ENCODE measurements around the gene TCEA2.
"Not testable (repeated sequence)": the region's sequence is repeated elsewhere in the genome, so short reads cannot be mapped to it uniquely, and the experiment has no call there.

The TCEA2 gene

DNA sequence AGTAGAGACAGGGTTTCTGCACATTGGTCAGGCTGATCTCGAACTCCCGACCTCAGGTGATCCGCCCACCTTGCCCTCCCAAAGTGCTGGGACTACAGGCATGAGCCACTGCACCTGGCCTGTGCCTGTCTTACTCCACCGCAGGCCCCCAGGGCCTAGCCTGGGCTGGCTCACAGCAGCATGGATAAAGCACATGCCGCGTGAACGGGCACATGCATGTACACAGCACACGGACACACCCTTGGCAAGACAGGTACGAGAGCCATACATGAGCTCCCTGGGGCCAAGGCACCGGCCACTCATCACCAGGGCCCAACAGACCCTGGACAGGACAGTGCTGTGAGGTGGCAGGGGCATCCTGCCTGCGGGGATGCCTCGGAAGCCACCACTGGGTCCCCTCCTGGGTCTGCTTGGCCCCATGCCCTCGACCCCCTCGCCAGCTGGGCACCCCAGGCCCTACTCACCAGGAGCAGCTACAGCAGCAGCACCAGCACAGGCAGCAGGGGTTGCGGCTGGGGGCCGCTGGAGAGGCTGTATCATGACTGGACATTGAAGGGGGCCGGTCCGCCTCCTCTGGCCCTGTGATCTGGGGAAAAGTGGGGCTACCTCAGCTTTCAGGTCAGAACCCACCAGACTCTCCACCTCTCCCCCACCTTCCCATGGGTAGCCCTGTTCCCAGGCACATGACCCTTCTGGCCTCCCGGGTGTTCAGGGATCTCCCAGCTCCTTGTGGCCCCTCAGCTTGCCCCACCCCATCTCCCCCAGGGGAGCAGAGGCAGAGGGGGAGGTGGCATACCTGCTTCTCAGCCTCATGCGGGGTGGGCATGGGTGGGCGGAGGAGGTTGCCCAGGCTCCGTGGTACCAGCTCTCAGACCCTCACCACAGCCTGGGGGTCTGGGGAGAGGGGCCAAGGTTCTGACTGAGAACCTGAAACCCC is 13.3 kb downstream of the TCEA2 start:
- DNase-seq (ENCODE audit: low spot score) (no peak), FAIRE-seq (no peak)

DNA sequence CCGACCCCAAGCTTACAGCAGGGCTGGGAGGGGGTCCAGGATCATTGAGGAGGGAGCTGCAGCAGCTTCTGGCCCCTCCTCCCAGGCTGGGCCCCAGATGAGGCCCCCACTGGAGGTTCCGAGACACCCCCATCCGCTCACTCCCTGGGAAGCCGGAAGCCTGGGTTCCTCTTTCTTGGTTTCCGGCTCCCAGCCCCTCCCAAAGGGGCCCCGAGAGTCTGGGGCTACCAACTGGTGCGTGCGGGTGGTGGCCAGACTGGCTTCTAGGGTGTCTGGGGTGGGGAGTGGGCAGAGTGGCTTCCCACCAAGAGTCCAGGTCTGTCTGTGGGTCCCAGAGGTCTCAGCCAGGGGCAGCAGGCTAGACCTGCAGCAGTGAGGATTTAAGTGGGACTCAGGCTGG is 14.1 kb downstream of the TCEA2 start:
- DNase-seq (ENCODE audit: low spot score), result no peak
- no peak for FAIRE-seq

DNA sequence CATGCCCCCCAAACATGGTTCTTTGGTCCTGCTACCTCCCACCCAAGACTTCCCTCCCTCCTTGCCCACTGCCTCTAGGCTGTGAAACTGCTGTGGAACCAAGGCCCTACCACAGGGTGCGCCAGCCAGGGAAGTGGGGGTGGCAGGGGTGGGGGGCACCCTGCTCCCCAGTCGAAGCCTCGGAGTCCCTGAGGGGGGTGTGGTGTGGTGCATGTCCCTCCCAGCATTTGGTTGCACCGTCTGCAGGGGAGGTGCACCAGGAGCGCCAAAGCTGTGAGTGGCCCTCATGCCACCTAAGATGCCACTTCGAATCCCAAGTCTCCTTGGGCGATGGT is 14.5 kb downstream of the TCEA2 start:
- no peak for FAIRE-seq
- DNase-seq (ENCODE audit: low spot score), result no peak

DNA sequence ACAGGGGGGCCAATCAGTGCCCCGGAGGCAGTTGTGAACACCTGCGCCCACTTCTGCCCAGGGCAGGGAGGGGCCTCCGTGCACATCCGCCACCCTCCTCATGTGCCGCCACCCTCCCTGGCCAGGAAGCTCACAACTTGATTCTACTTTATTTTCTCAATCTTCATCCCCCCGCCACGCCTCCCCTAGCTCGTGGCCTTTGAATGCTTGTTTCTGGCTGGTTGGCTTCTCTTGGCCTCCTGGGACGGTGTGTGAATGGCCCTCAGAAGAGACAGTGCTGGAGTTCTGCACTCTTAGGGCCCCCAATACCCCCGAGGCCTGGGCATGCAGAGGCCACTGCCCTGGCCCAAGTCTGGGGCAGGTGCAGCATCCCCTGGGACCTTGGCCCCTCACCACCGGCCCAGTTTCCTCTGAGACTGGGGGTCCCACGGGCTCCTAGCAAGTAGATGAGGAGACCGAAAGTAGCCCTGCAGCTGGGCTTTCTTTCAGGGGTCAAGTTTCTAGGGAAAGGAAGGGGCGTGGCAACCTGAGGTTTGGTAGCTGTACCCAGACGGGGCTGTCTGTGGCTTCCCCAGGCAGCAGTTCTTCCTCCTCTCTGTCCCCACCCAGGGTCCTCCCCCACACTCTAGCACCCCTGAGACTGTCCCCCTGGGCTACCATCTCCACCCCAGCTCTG is 15.0 kb downstream of the TCEA2 start:
- DNase-seq (ENCODE audit: low spot score), result no peak
- FAIRE-seq, result no peak

DNA sequence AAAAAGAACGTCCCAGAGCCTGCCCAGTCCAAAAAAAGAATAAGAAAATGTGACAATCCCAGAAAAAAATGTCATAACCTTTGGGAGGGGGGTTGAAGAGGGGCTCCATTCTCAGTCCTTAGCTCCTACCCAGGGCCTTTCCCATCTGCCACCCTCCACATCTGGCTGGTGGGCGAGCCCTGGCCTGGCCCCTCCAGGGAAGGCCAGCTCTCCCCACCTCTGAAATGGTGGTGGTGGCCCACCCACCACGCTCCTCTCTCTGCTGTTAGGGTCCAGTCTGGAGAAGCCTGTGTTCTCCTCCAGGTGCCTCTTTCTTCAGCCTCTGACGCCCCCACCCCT is 15.9 kb downstream of the TCEA2 start:
- FAIRE-seq (no peak), DNase-seq (ENCODE audit: low spot score) (no peak)

DNA sequence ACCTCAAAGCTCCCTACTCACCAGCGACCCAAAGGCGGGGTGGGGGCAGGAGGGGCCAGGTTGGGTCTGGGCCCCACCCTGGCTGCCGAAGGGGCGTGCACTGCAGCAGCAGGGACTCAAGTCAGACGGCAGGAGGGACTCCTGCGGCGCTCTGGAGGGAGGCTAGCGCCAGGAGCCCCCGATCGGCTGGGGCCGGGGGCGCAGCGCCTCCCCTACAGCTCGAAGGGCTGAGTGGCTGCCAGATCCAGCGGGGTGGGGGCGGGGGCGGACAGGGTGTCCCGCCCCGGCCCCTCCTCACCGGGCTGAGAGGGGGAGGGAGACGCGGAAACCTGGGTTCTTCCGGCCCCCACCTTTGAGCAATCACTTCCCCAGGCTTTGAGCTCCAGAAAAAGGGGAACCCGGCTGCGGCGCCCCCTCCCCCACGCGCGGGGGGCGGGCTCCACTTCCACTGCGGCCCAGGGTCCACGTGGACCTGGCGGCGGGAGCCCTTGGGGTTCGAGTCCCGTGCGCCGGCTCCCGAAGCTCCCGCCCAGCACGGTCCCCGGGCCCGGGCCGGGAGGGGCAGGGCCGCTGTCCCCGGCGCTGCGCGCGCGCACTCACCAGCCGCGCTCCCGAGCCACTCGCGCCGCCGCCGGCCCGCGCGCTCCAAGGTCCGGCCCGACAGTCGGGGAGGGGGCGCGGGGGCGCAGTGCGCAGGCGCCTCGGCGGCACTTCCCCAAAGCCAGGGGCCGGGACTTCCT is 16.4 kb downstream of the TCEA2 start, which contains the start of gene RGS19:
RGS19 (minus strand) TSS at position 246 of the 740 bp plus-strand sequence. CDS start 2,632 bp downstream, outside the sequence.
- DNase-seq (ENCODE audit: low spot score) (peak; percentile 42), FAIRE-seq (no peak)

DNA sequence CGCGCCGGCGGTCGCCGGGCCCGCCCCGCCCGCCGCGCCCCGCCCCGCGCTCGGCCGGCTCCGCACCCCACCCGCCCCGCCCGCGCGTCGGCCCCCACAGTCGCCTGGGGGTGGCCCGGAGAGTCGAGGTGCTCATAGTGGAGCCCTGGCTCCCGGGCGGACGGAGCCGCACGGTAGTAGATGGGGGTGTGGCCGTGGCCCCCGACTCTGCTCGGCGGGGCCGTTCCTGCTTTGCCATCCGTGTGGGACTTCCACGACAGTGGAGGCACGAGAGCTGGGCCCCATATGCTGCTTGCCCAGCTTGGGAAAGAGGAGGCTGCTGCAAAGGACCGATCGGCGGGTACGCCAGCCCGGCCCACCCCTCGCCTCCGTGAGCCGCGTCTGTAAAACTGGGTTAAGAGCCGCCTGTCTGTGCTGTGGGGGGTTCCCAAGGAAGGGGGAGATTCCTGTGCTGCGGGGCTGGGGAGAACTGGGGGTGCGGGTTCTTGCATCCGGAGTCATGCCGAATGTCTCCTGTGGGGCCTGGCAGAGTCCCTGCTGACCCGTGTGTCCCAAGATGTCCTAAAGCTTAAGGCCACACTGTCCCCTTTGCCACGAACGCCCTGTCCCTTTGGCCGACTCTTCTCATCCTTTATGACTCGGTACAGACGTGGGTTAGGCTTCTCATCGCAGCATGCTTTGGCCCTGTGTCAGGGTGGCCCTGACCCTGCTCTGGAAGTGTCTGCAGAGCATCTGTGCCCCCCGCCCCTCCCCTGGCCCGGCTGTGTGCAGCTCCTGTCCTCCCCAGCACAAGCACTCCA is 17.2 kb downstream of the TCEA2 start, which contains the start of gene OPRL1:
OPRL1 (plus strand) TSS at position 70 of the 800 bp plus-strand sequence. CDS start 12,639 bp downstream, outside the sequence.
- DNase-seq (ENCODE audit: low spot score) (no peak), FAIRE-seq (no peak)

DNA sequence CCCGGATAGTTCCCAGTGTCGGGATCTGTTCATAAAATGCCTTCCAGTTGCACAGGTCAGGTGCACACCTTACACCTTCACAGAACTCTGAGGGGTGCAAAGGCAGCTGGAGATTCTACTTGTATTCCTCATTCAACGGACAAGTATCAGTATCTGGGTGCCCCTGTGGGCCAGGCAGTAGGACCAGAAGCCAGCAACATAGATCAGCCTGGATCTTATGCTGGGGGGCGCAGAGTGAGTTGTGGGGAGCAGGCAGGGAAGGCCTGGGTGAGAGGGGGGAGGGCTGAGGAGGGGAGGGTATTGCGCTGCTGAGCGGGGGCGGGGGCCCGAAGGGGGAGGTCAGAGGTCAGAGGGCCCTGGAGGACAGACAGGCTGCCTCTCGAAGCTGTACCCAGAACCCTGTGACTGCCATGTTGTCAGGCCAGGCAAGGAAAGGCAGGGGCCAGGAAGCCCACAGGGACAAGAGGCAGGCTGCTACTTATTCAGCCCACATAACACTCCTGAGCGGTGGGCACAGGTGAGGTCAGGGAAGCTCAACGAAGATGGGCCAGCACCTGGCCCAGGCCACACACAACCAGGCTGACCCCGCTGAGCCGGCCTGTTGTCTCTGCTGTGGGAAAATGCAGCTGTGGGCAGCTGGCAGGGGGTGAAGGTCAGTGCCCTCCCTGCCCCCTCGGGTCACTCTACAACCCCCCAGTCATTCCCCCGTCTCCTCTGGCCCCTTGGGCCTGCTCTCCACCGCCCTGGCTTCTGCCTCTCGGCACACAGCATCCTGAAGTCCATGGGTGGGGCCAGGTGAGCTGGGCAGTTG is 18.0 kb downstream of the TCEA2 start:
- no peak for DNase-seq (ENCODE audit: low spot score)
- no peak for FAIRE-seq

DNA sequence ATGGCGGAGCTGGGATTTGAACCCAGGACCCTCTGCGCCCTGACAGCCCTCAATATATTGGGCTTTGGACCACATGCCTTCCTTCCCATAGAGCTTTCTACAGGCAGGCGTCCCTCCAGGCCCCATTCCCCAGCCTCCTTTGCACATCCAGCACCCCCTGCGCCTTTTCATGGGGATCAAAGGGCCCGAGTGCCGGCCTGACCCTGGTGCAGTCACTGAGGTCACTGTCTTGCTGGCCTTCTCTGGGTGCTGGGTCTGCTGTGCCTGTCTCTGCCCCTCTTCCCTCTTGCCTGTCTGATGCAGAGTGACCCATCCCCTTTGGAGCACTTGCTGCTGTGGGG is 18.6 kb downstream of the TCEA2 start:
- FAIRE-seq (no peak), DNase-seq (ENCODE audit: low spot score) (no peak)

DNA sequence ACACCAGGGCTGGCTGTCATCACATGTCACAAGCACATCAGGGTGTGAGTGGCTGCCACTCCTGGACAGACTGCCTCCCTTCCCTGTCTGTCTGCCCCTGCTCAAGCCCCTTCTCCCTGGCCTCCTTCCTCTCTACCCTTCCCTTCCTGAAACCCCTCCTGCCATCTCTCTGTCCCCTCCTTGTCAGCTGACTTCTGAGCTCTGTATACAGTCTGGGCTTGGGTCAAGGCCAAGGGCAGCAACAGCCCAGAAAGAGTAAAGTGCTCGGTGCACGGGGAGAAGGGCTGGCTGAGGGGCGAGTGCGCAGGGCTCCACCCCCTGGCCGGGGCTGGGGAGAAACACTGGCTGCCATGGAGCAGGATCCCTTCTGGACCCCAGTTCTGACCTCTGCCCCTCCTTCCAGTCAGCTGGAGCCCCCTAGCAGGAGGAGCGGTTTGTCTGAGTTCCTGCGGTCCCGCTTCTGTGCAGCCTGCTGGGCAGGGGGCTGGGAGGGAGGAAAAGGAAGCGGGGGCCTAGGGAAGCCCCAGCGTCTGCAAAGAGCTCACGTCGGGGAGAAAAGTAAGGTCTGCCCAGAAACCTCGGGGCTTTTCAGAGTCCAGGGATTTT is 19.2 kb downstream of the TCEA2 start:
- DNase-seq (ENCODE audit: low spot score), result no peak
- FAIRE-seq, result no peak

DNA sequence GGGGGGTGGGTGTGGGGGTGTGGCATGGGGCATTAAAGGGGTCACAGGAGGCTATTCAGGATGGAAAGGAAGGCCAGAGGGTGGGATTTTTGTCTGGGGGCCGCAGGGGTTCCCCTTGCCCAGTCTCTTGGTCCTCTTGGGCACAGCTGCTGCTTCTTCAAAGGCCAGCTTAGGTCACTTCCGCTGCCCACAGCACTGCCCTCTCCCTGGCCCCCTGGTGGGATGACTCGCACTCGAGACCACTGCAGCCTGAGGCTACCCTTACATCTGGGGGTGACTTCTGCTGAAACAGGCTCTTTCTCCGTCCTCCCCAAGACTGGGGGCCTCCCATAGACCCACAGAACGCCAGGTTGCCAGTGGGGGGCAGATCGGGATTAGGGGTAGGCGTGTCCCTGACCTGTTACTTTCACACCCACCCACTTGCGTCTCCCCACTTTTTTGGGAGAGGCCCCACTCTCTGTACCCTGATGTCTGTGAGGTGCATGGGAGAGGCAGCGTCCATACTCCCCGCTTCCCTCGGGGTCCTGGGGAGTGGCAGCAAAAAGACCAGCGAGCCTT is 19.9 kb downstream of the TCEA2 start:
- no peak for DNase-seq (ENCODE audit: low spot score)
- FAIRE-seq, result no peak

DNA sequence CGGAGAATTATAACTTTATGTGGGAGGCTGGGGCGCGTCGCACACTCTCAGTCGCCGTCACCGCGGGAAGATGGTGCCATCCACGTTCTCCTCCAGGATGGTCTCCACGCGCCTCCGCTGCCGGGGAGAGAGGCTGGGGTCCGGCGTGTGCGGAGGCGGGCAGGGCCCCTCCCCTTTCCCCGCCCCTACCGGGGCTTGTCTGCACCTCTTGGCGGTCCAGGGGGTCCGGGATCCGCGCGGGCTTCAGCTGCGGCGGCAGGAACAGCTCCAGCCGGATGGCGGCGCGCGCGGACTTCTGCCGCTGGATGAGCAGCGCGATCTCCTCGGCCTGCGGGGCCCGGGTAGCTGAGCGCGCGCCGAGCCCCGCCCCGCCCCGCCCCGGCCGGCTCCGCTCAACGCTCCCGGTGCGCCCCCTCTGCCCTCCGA is 20.4 kb downstream of the TCEA2 start:
- FAIRE-seq (no peak), DNase-seq (ENCODE audit: low spot score) (no peak)

DNA sequence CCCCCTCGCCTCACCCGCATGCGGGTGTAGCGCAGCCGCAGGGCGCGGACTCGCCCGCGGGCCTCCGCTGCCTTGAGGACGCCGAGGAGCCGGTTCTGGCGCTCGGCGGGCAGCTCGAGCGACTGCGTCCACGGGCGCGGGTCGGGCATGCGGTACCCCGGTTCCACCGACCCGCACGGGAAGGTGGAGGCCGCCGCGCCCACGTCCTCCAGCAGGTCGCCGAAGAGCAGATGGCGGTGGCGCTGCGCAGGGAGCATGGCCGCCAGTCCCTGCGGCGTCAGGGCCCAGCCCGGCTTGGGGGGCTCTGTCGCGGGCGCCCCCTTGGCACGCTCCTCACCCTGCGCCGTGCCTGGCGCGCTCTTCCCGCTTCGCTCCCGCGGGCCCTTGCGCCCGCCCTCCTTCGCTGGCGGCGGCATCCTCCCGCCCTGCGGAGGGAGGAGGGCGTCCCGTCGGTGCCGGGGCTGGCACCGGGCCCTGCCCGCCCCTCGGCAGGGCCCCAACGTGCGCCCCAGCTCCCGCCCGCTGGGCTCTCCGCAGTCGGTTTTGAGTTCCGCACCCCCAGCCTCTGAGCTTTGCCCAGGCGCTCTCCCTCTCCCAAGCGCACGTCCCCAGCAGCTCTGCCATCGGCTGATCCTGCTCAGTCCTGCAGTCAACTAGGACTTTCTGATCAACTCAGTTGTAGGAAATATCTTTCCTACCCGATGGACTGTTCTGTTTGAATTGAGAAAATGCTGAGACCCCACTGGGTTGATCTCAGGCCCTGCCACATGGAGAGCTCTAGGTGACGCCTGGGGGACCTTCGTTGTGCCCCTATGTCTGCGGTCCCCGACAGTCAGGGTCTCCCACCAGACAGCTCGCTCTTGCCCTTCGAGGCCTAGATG is 21.0 kb downstream of the TCEA2 start, which contains the start of gene LKAAEAR1:
LKAAEAR1 (minus strand) TSS at position 595 of the 881 bp plus-strand sequence; CDS start at position 416, 179 bp downstream.
- DNase-seq (ENCODE audit: low spot score) (no peak), FAIRE-seq (no peak)

DNA sequence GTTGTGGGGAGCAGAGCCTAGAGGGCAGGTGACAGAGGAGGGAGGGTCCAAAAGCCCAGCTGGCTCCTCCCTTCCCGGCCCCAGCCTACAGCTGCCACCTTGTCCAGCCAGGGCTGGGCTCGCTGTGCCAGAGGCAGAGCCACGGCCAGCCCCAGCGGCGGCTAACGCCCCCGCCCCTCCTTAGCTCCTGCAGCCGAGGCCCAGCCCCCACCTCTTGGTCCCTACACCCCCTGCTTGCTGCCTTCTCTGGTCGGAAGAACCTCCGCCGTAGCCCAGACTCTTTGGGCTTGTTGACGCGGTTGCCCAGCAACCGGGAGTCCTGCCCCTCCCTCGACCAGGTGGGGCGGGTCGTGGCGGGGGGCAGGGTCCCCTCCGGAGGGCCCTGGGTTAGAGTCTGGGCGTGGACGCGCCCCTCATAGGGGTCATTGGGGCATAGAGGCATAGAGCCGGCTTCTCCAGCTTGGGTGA is 21.7 kb downstream of the TCEA2 start:
- FAIRE-seq (no peak), DNase-seq (ENCODE audit: low spot score) (no peak)

DNA sequence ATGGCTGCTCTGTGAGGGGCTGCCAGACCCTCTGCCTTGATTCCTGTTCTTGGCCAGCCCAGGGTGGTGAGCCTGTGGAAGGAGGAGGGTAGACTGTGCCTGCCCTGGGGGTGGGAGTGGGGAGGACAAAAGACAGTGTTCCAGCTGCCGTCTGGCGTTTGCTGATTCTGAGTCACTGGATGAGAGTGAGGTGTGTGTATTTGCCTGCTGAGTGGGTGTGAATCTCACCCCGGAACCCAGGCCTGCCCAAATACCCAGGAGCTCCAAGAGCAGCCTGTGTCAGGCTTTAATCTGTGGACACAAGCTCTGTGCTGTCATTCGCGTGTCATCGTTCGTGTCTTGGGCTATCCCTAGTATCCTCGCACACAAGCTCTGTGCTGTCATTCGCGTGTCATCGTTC is 23.8 kb downstream of the TCEA2 start:
- FAIRE-seq (no peak), DNase-seq (ENCODE audit: low spot score) (no peak)

DNA sequence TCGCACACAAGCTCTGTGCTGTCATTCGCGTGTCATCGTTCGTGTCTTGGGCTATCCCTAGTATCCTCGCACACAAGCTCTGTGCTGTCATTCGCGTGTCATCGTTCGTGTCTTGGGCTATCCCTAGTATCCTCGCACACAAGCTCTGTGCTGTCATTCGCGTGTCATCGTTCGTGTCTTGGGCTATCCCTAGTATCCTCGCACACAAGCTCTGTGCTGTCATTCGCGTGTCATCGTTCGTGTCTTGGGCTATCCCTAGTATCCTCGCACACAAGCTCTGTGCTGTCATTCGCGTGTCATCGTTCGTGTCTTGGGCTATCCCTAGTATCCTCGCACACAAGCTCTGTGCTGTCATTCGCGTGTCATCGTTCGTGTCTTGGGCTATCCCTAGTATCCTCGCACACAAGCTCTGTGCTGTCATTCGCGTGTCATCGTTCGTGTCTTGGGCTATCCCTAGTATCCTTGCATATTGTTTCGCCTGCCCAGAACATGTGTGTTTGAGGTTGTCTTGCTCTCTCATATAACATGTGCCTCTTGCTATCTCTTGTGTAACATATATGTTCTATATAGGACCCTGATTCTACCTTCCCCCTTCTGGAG is 24.3 kb downstream of the TCEA2 start:
- not testable (repeated sequence) for DNase-seq (ENCODE audit: low spot score); FAIRE-seq

DNA sequence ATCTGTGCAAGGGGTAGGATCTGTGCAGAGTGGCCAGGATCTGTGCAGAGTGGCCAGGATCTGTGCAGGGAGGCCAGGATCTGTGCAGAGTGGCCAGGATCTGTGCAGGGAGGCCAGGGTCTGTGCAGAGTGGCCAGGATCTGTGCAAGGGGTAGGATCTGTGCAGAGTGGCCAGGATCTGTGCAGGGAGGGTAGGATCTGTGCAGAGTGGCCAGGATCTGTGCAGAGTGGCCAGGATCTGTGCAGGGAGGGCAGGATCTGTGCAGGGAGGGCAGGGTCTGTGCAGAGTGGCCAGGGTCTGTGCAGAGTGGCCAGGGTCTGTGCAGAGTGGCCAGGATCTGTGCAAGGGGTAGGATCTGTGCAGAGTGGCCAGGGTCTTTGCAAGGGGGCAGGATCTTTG is 25.6 kb downstream of the TCEA2 start:
- FAIRE-seq; DNase-seq (ENCODE audit: low spot score): not testable (repeated sequence)

DNA sequence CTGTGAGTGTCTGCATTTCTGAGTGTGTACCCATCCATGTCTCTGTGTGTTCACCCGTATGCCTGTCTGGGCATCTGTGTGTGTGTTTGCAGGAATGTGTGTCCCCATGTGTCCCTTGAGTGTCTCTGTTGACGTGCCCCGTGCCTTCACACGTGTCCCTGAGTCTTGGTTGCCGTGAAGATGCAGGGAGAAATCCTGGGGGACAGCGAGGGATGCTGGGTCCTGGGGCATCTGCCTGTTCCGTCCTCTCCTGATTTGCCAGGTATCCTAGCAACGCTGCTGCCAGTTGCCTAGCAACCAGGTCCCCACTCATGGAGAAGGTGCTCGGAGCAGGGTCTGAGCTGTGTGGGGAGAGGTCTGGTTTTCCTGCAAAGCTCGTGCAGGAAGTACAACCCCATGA is 27.2 kb downstream of the TCEA2 start:
- FAIRE-seq (no peak), DNase-seq (ENCODE audit: low spot score) (no peak)
